Nephron progenitor cell (in vitro differentiated cells): ENCODE measurements around the gene DBX2.
"Not testable (repeated sequence)": the region's sequence is repeated elsewhere in the genome, so short reads cannot be mapped to it uniquely, and the experiment has no call there.

Experiments
- DNase-seq: peaks from one replicate; pipeline ENCODE4 v3.0.0; 2021
- H3K27ac Mint-ChIP-seq: 2 replicates; pipeline ENCODE4 v1.8.0; 2021; ENCODE audit warnings: mild to moderate bottlenecking, moderate library complexity, mixed read lengths
- H3K27me3 Mint-ChIP-seq: 2 replicates; pipeline ENCODE4 v1.8.0; 2021; ENCODE audit warnings: mild to moderate bottlenecking, low read depth, mixed read lengths; ENCODE audit not compliant: poor library complexity
- H3K36me3 Mint-ChIP-seq: 2 replicates; pipeline ENCODE4 v1.8.0; 2021; ENCODE audit warnings: low read depth, mixed read lengths
- H3K4me1 Mint-ChIP-seq: 2 replicates; pipeline ENCODE4 v1.8.0; 2021; ENCODE audit warnings: mixed read lengths
- H3K4me3 Mint-ChIP-seq: 2 replicates; pipeline ENCODE4 v1.8.0; 2021; ENCODE audit warnings: mild to moderate bottlenecking, moderate library complexity, mixed read lengths
- H3K9me3 Mint-ChIP-seq: 2 replicates; pipeline ENCODE4 v1.8.0; 2021; ENCODE audit warnings: mild to moderate bottlenecking, moderate library complexity, mixed read lengths
- CTCF ChIP-seq: fragments of 200-600 bp; sonication (generic); IDR thresholded peaks from 2 replicates; pipeline ENCODE4 v1.5.0; 2021; ENCODE audit warnings: antibody characterized with exemption

The DBX2 gene

DNA sequence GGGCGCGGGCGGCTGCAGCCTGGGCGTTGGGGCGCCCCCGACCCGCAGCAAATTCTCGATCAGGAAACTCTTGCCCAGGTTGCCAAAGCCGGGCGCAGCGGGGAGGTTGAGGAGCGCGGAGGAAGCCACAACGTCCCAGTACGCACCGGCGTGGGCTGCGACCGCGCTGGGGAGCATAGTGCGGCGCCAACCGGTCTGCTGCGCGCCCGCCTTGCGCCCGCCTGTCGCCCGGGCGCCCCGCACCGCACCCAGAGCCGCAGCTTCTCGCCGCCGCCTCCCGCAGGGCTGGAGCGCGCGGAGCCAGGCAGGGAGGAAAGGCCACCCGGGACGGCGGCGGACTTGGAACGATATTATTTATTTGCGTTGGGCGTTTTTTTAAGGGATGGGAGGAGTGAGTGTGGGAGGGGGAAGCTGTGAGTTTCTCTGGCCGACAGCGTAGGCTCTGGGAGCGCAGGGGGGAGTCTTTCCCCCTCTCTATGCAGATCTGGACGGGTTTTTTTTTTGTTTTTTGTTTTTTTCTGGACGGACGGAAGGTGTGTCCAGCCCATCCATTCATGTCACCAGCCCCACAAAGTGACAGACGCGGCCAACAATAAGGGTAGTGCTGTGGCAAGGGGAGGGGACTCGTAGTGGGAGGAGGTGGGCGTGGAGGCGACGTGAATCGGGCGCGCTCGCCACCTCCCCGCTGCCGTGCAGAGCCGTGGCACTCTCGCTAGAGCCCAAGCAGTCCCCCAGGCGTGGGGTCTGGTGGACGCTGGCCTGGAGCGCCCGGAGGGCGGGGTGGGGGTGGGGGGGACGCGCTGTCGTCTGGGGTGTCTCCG is at the start of gene DBX2:
DBX2 (minus strand) TSS at position 349 of the 821 bp plus-strand sequence; CDS start at position 177, 172 bp downstream.
- no peak for TF ChIP-seq CTCF
- no peak within 1 kb of the TSS for H3K27ac Mint-ChIP-seq
- no peaks in the 10 kb centered on the region for H3K9me3 Mint-ChIP-seq
- peaks cover 94% of the 10 kb centered on the region for H3K27me3 Mint-ChIP-seq
- peaks cover 17% of the 10 kb centered on the region for H3K4me1 Mint-ChIP-seq
- DNase-seq: peak; percentile 66
- H3K36me3 Mint-ChIP-seq: no peaks in the 10 kb centered on the region
- H3K4me3 Mint-ChIP-seq: peak within 1 kb of the TSS; percentile 92

GRCh38 chr12:45098766-45099165 is 47.9 kb upstream of the DBX2 start:
- TF ChIP-seq CTCF: no peak
- H3K27ac Mint-ChIP-seq: no peak overlapping the region
- no peak for DNase-seq
- H3K4me3 Mint-ChIP-seq: no peak overlapping the region
- no peaks in the 10 kb centered on the region for H3K9me3 Mint-ChIP-seq
- no peaks in the 10 kb centered on the region for H3K4me1 Mint-ChIP-seq
- H3K27me3 Mint-ChIP-seq: peaks cover 3% of the 10 kb centered on the region
- no peaks in the 10 kb centered on the region for H3K36me3 Mint-ChIP-seq

DNA sequence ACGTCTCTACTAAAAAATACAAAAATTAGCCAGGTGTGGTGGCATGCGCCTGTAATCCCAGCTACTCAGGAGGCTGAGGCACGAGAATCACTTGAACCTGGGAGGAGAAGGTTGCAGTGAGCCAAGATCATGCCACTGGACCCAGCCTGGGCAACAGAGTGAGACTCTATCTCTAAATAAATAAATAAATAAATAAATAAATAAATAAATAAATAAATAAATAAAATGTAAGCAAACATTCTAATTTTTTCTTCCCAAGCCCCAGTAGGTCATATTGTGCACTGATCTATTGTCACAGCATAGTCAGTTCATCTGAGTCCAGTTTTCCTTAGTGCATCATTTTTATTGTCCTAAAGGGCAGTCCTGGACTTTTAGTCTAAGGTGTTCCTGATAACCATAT is 44.5 kb upstream of the DBX2 start:
- DNase-seq, H3K4me1 Mint-ChIP-seq, H3K9me3 Mint-ChIP-seq, H3K27me3 Mint-ChIP-seq, H3K27ac Mint-ChIP-seq, H3K4me3 Mint-ChIP-seq, H3K36me3 Mint-ChIP-seq: not testable (repeated sequence)

DNA sequence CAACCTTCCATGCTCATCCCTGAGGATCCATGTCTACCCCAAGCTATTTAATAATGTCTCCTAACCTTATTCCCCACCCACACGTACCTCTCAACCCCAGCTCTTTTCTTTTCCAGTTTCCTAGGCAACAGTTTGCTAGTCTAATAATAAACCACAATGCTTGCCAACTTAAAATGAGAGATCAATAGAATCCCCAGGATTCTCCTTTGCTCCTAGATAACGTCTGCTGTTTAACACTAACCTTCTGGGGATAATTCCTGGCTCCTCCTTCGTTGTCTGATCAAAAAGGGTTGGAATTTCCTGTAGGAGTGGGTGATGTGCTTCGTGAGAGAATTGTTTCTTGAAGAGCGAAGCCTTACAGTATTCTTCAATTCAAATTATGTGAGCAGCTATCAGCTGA is 42.2 kb upstream of the DBX2 start:
- Mint-ChIP-seq H3K9me3 (no peaks in the 10 kb centered on the region), H3K4me3 (no peak overlapping the region), H3K4me1 (no peaks in the 10 kb centered on the region), H3K27me3 (peaks cover 3% of the 10 kb centered on the region), H3K27ac (no peak overlapping the region), H3K36me3 (no peaks in the 10 kb centered on the region)
- DNase-seq: no peak
- TF ChIP-seq CTCF: no peak

GRCh38 chr12:45089411-45090075 is 38.6 kb upstream of the DBX2 start:
- H3K27me3 Mint-ChIP-seq: peaks cover 3% of the 10 kb centered on the region
- DNase-seq: no peak
- no peaks in the 10 kb centered on the region for H3K36me3 Mint-ChIP-seq
- H3K4me3 Mint-ChIP-seq: no peak overlapping the region
- no peak overlapping the region for H3K27ac Mint-ChIP-seq
- peaks cover 21% of the 10 kb centered on the region for H3K9me3 Mint-ChIP-seq
- H3K4me1 Mint-ChIP-seq: no peaks in the 10 kb centered on the region
- TF ChIP-seq CTCF: no peak

DNA sequence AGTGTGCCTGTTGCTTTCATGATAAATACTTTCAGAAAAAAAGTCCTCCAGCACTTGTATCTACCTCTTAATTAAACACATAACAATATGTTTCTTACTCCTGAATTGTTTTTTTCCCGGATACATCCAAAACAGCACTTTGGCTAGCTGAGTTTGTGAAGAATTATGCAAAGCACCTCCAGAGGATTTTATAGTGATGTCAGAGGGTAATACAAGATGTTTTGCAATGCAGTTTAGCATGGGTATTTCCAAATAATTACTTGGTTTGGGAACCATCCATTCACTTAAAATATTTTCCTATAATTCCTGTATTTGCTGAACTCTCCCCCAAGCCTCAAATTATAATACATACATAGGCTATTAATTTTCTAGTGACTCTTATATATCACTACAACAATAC is 37.7 kb upstream of the DBX2 start:
- no peak for TF ChIP-seq CTCF
- DNase-seq: no peak
- Mint-ChIP-seq H3K9me3 (peaks cover 21% of the 10 kb centered on the region), H3K36me3 (no peaks in the 10 kb centered on the region), H3K4me1 (no peaks in the 10 kb centered on the region), H3K27ac (no peak overlapping the region), H3K27me3 (peaks cover 3% of the 10 kb centered on the region), H3K4me3 (no peak overlapping the region)

GRCh38 chr12:45084248-45084647 is 33.3 kb upstream of the DBX2 start:
- H3K4me1 Mint-ChIP-seq, H3K4me3 Mint-ChIP-seq, H3K27me3 Mint-ChIP-seq, H3K27ac Mint-ChIP-seq, H3K36me3 Mint-ChIP-seq, DNase-seq: not testable (repeated sequence)
- peaks cover 21% of the 10 kb centered on the region for H3K9me3 Mint-ChIP-seq
